K562 (cell line): Measurements from ENCODE around the gene HAAO. TPM values are rescaled to one million over a fixed set of nuclear protein-coding genes. Genes with fewer than 3 reads are reported as not detected.

Experiments used
- ATAC-seq: fragments of 200-7000 bp; cut with Tn5 transposase; 3 replicates; pipeline ENCODE4 v1.9.1; 2020; ENCODE audit warnings: moderate library complexity
- BruUV-seq: library from RNA; stranded (reverse); fragments of 400-500 nt; replicated peaks from 2 replicates; lab custom pipeline; 2021; lab: Mats Ljungman, UMichigan
- CTCF ChIA-PET: fragments of 300-600 bp; formaldehyde crosslinking; extraction: SDS; loops from one replicate; lab custom pipeline; 2021; ENCODE audit warnings: low intra/inter-chr PET ratio; lab: Yijun Ruan, JAX
- POLR2A ChIA-PET: fragments of 300-600, 350-650 bp; sonication (Branson Sonifier 250); formaldehyde crosslinking; extraction: SDS; loops from one replicate; lab custom pipeline; 2021; ENCODE audit warnings: antibody characterized with exemption, inconsistent platforms; lab: Yijun Ruan, JAX
- DNase-seq, 4 experiments: peaks; one replicate each; pipeline versions ENCODE4 v3.0.0 to v3.0.0-alpha.2; 2011 to 2018; ENCODE audit warnings: low spot score in 3 of 4, mixed read lengths in 3 of 4; ENCODE audit errors: extremely low read depth in 1 of 4
- FAIRE-seq: peaks from 2 replicates; lab custom pipeline; 2011; peaks lifted over from hg19 to GRCh38; lab: Jason Lieb, UNC
- H2AFZ ChIP-seq: 2 replicates; pipeline ENCODE4 v1.6.0; 2011; ENCODE audit warnings: low read depth, low read length, control low read depth, inconsistent platforms
- H3K27ac ChIP-seq: fragments of 200-600 bp; 3 replicates; pipeline ENCODE4 v1.8.0; 2011; ENCODE audit warnings: low read depth, mild to moderate bottlenecking, control low read depth, inconsistent platforms, low read length, moderate library complexity, mixed read lengths; ENCODE audit errors: extremely low read depth
- H3K27me3 ChIP-seq, 2 experiments: fragments of 300-600 bp in 1 of 2; 2 replicates in 1 of 2; 3 replicates in 1 of 2; pipeline versions ENCODE4 v1.6.0 to v1.8.0; 2011; ENCODE audit warnings: inconsistent platforms in 2 of 2, low read length in 2 of 2, mild to moderate bottlenecking in 1 of 2, mixed read lengths in 1 of 2, moderate library complexity in 1 of 2; ENCODE audit not compliant: control insufficient read depth in 2 of 2, insufficient read depth in 2 of 2
- H3K36me3 ChIP-seq: fragments of 300-600 bp; 3 replicates; pipeline ENCODE4 v1.8.0; 2011; ENCODE audit warnings: mild to moderate bottlenecking, low read length, inconsistent platforms; ENCODE audit not compliant: control insufficient read depth, insufficient read depth
- H3K4me1 ChIP-seq, 2 experiments: fragments of 200-600 bp in 1 of 2; replicated peaks in 1 of 2; 2 replicates in 1 of 2; 3 replicates in 1 of 2; pipeline versions ENCODE4 v1.5.1 to v1.8.0; 2011; ENCODE audit warnings: inconsistent platforms in 2 of 2, low read length in 2 of 2, mild to moderate bottlenecking in 1 of 2, mixed read lengths in 1 of 2, moderate library complexity in 1 of 2; ENCODE audit not compliant: control insufficient read depth in 2 of 2, insufficient read depth in 2 of 2
- H3K4me2 ChIP-seq: 2 replicates; pipeline ENCODE4 v1.6.1; 2011; ENCODE audit warnings: low read length, control low read depth, inconsistent platforms, mixed read lengths; ENCODE audit not compliant: insufficient read depth
- H3K4me3 ChIP-seq: fragments of 200-600 bp; sonication (generic), shearing (Covaris generic); 2 replicates; pipeline ENCODE4 v1.5.1; 2016; ENCODE audit warnings: control low read depth, inconsistent platforms
- H3K79me2 ChIP-seq: fragments of 200-600 bp; 3 replicates; pipeline ENCODE4 v1.8.0; 2011; ENCODE audit warnings: low read length, inconsistent platforms; ENCODE audit not compliant: control insufficient read depth, insufficient read depth
- H3K9ac ChIP-seq, 2 experiments: 2 replicates each; pipeline versions ENCODE4 v1.6.0 to v1.6.1; 2011; ENCODE audit warnings: low read depth in 2 of 2, low read length in 2 of 2, control low read depth in 1 of 2, inconsistent platforms in 1 of 2, mild to moderate bottlenecking in 1 of 2, mixed read lengths in 1 of 2; ENCODE audit not compliant: insufficient read depth in 1 of 2
- H3K9me1 ChIP-seq: one replicate; pipeline ENCODE4 v1.6.0; 2011; ENCODE audit warnings: inconsistent platforms, mild to moderate bottlenecking, low read length, moderate library complexity; ENCODE audit not compliant: control insufficient read depth, insufficient read depth
- H3K9me3 ChIP-seq: replicated peaks from 2 replicates; pipeline ENCODE4 v1.5.1; 2011; ENCODE audit warnings: low read depth, low read length, inconsistent platforms; ENCODE audit not compliant: control insufficient read depth, insufficient read depth
- H4K20me1 ChIP-seq: replicated peaks from 2 replicates; pipeline ENCODE4 v1.6.1; 2011; ENCODE audit warnings: low read length, inconsistent platforms, mixed read lengths; ENCODE audit not compliant: control insufficient read depth, insufficient read depth
- RAD51 ChIP-seq: fragments of 450-650 bp; IDR thresholded peaks from 2 replicates; pipeline ENCODE4 v1.7.1; 2016; ENCODE audit warnings: low read depth, mild to moderate bottlenecking, borderline replicate concordance
- TFE3 ChIP-seq: fragments of 450-650 bp; formaldehyde crosslinking; IDR thresholded peaks from 2 replicates; pipeline ENCODE4 v1.4.0; 2020; ENCODE audit warnings: mild to moderate bottlenecking, mixed read lengths
- ZFP36 ChIP-seq: fragments of 150-350 bp; IDR thresholded peaks from 2 replicates; pipeline ENCODE4 v1.6.1; 2018; ENCODE audit warnings: low read length, low read depth; ENCODE audit not compliant: partially characterized antibody
- ZNF766 ChIP-seq: fragments of 200-800 bp; sonication (Bioruptor generic); conservative IDR thresholded peaks from 2 replicates; pipeline ENCODE4 v1.6.1; 2016; ENCODE audit warnings: missing genetic modification characterization, missing compliant biosample characterization
- ZNF79 ChIP-seq: fragments of 250-450 bp; sonication (Bioruptor Pico); IDR thresholded peaks from 2 replicates; pipeline ENCODE4 v1.4.0; 2020; ENCODE audit warnings: low read depth, mild to moderate bottlenecking, moderate library complexity
- WGBS: fragments of 100-300 bp; shearing (Covaris generic); methylation state at CpG from one replicate; pipeline ENCODE4 v1.1.6; 2016; ENCODE audit warnings: low coverage, mixed read lengths; ENCODE audit not compliant: insufficient coverage; ENCODE audit errors: missing lambda C conversion rate; 5-methylcytosine and 5-hydroxymethylcytosine counted together
- in situ Hi-C: fragments of 300-500 bp; cut with MboI; formaldehyde crosslinking; loops from 4 replicates; pipeline ENCODE4 v1.15.0; 2018; ENCODE audit warnings: inconsistent platforms, mixed read lengths
- intact Hi-C: fragments of 100-400 bp; cut with micrococcal nuclease; formaldehyde crosslinking; loops from 2 replicates; pipeline ENCODE4 v1.14.2; 2022
- polyA plus RNA-seq, 8 experiments: library from polyadenylated mRNA; depleted of rRNA in 4 of 8; stranded (reverse) in 5 of 8; unstranded in 3 of 8; fragments of >200 nt; fragmentation: Nextera tagmentation in 2 of 8; fragmentation: Illumina TruSeq in 1 of 8; extraction: Ambion mirVana in 2 of 8; extraction: Trizol in 1 of 8; gene quantifications; 2 replicates each; pipeline versions ENCODE4 v1.2.1 to v1.2.3, GENCODE V29; 2011 to 2014; ENCODE audit warnings: inconsistent platforms in 1 of 8, missing spikeins in 1 of 8
- total RNA-seq, 7 experiments: library from RNA; depleted of rRNA in 6 of 7; stranded (reverse); fragments of >200 nt in 6 of 7; fragmentation: Illumina TruSeq in 2 of 7; extraction: Trizol in 2 of 7; gene quantifications; 2 replicates each; pipeline versions ENCODE4 v1.2.1 to v1.2.3, GENCODE V29; 2011 to 2021; ENCODE audit warnings: low replicate concordance in 1 of 7

The HAAO gene
- total and polyA plus RNA-seq, 9 of the 15 experiments (the other 6 are each of a cell fraction or from before 2014, with no cell fraction given) = not detected

GRCh38 chr2:42777883-42778805 lies 14.2 kb downstream of the HAAO start:
- CTCF ChIA-PET = no interaction called here
- no peak for DNase-seq
- Histone ChIP-seq H3K79me2 (no peaks in the 10 kb centered on the region), H3K9ac (no peak overlapping the region), H3K36me3 (no peaks in the 10 kb centered on the region), H4K20me1 (no peaks in the 10 kb centered on the region), H3K27me3 (peaks cover 0 to 3% of the 10 kb centered on the region in 2 experiments; a peak in 2 of 5 replicates), H3K4me1 (no peaks in the 10 kb centered on the region), H3K4me2 (no peak overlapping the region), H3K4me3 (no peak overlapping the region), H2AFZ (no peak overlapping the region), H3K27ac (no peak overlapping the region)
- in situ Hi-C loops = loop anchor here (25.0 kb wide), 1 partner anchor 266 kb away; no protein-coding TSS in a partner anchor
- ATAC-seq = no peak
- no TSS peak for BruUV-seq
- POLR2A ChIA-PET = no interaction called here
- intact Hi-C loops = no loop called here
- no peak for FAIRE-seq
- WGBS = 18% methylated on average over 3 of the region's 3 CpGs
- TF ChIP-seq ZNF766 = no peak
- TF ChIP-seq ZFP36 = peak; percentile 47
- TF ChIP-seq, all 486 proteins: peak for 1
- Histone ChIP-seq H3K9me1 (no peaks in the 10 kb centered on the region), H3K9me3 (no peaks in the 10 kb centered on the region)

GRCh38 chr2:42775810-42776209 lies 16.6 kb downstream of the HAAO start:
- Histone ChIP-seq H3K4me1 (peaks cover 0 to 5% of the 10 kb centered on the region in 2 experiments; a peak in 2 of 5 replicates), H3K36me3 (no peaks in the 10 kb centered on the region), H3K79me2 (no peaks in the 10 kb centered on the region), H3K9me1 (no peaks in the 10 kb centered on the region), H4K20me1 (no peaks in the 10 kb centered on the region), H3K4me3 (no peak overlapping the region), H3K4me2 (no peak overlapping the region), H2AFZ (no peak overlapping the region), H3K9me3 (no peaks in the 10 kb centered on the region), H3K27me3 (no peaks in the 10 kb centered on the region), H3K27ac (no peak overlapping the region), H3K9ac (no peak overlapping the region)
- DNase-seq (no peak), FAIRE-seq (no peak), ATAC-seq (no peak)
- ChIA-PET POLR2A (interaction anchor here (1.3 kb wide), 1 partner anchor 18 kb away, joined by 4 read pairs; no protein-coding TSS in a partner anchor), CTCF (no interaction called here)
- WGBS = 18% methylated on average over 3 of the region's 3 CpGs
- TF ChIP-seq TFE3 = 0 out of 2 replicates have a peak, but pooled peaks have one; percentile 5
- TF ChIP-seq RAD51 = peak; percentile 48; the same call in 1 of the 2 replicates
- TF ChIP-seq ZNF79 (CRISPR knock-in tag) = no peak
- BruUV-seq = no TSS peak
- intact Hi-C loops = no loop called here
- in situ Hi-C loops = loop anchor here (25.0 kb wide), 1 partner anchor 264 kb away; no protein-coding TSS in a partner anchor
